GM21423 (cell line): Measurements from ENCODE around the gene CHST3.
"Not testable (repeated sequence)": the region's sequence is repeated elsewhere in the genome, so short reads cannot be mapped to it uniquely, and the experiment has no call there.

Source experiments
- ATAC-seq: cut with Tn5 transposase; IDR thresholded peaks from one replicate; pipeline ENCODE4 v1.9.1; 2021; ENCODE audit warnings: mild to moderate bottlenecking, moderate library complexity; ENCODE audit not compliant: unreplicated experiment

The CHST3 gene

DNA sequence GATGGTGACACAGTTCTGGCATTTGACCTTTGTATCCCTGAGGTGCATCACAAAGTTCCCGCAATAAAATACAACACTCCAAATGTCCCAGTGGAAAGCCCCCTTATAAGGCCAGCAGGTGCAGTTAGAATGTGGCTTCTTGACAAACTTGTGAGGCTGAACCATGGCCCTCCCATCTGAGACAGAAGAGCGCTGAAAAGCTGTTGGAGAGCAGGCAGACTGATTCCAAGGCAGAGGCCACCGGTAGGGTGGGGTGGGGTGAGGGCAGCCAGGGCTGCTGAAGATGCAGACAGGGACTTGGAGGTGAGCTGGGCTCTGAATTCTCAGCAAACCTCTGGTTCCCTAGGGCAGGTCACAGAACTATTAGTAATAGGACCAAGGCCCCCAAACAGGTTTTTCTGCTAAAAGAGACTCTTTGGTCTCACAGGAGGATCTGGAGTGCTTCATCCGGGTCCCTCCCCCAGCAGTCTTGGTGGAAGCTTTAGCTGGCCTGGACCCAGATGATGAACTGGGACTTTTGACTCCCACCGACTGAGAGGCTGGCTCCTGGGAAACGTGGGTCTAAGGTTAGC is 15.6 kb upstream of the CHST3 start:
- no peak for ATAC-seq

DNA sequence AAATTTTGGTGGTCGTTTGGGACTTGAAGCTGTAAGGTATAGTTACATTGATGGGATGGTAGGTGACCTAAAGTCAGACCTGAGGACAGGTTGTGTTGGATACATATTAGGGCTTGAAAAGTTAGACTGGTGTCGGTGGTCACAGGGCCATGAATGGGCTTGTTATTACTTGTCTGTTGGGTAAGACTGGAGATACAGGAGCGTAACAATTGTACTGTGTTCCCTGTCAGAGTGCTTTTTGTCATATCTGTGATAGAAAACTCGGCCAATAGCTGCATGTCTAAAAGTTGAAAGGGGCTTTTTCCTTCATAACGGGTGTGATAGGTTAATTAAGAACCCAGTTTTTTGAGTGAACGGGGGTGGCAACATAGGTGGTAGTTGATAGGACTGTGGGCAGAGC is 13.5 kb upstream of the CHST3 start:
- no peak for ATAC-seq

DNA sequence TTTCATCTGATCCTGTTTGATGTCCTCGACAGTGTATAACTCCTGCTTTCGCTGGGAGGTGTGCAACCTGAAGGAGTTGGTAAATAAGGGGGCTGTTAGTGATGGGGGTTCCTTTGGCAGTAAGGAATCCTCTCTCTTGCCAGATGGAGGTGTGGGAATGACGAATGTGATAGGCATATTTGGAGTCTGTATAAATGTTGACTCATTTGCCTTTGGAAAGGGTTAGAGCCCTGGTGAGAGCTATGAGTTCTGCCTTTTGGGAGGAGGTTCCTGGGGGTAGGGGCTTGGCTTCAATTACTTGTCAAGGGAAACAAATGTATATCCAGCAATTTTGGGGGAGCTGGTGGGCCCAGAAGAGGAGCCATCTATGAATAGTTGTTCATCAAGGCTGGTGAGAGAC is 11.4 kb upstream of the CHST3 start:
- no peak for ATAC-seq

DNA sequence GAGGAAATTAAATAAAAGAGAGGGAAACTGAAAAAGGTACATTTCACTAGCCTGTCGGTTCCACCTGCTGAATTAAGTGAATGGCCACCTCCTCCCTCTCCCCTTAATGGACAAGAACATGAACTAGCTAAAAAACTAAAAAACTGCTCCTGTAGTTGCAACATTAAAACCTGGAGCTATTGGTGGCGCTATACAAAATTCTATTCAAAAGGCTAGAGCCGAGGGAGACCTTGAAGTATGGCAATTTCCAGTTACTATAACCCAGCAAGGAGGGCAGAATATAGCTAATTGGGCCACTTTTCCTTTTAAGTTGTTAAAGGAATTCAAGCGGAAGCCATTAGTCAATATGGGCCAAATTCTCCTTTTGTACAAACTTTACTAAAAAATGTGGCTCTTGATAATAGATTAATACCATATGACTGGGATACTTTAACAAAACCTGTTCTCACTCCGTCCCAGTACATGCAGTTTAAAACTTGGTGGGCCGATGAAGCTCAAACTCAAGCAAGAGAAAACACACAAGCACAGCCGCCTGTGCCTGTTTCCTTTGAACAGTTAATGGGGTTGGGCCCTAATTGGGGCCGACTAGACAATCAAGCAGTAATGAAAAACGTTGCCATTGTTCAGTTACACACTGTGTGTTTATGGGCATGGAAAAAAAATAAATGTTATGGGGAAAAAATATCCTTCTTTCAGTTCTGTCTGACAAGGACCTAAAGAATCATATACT is 6.5 kb upstream of the CHST3 start:
- no peak for ATAC-seq

DNA sequence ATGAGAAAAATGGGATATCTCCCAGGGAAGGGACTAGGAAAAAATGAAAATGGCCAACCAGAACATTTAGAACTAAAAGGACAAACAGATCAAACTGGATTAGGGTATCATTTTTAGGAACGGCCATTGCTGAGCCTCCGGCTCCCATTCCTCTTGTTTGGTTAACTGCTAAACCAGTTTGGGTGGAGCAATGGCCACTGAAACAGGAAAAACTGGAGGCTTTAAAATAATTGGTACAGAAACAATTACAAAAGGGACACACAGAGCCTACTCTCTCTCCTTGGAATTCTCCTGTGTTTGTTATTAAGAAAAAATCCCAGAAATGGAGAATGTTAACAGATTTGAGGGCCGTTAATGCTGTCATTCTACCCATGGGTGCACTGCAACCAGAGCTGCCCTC is 4.7 kb upstream of the CHST3 start:
- no peak for ATAC-seq

DNA sequence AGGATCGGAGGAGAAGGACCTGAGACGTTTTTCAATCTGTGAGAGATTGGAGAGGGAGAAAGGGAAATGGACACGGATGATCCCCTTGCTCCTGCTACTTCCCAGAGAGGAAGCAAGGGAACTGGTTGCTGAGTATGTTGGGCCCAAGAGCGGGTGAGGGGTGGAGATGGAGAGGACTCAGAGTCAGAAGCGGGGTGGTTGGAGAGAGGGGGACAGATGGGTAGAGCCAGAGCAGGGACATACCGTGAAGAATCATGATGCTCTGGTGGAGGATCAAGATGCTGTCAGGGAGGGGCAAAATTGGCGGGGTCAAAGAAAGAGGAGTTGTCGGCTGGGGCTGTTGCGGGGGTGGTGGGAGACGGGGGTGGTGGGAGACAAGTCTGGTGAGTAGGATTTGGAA is 2.4 kb upstream of the CHST3 start:
- no peak for ATAC-seq

DNA sequence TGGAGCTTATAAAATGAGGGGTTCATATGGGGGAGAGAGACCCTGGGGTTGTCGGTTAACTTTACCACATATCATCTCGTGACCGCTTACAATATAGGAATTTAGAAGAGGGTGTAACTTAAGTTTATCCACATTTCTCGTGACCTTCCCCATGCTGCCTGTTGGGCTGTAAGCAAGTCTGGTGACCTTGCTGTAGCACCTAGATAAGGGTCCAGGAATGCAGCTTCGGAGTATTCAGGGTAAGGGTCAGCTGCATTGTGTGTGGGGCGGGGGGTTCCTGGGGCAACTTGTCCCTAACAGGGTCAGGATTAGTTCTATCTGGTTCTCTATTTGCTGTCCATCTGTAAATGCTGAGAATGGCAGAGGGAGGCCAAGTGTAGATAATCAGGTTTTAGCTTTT is 1.3 kb upstream of the CHST3 start:
- ATAC-seq = no peak

DNA sequence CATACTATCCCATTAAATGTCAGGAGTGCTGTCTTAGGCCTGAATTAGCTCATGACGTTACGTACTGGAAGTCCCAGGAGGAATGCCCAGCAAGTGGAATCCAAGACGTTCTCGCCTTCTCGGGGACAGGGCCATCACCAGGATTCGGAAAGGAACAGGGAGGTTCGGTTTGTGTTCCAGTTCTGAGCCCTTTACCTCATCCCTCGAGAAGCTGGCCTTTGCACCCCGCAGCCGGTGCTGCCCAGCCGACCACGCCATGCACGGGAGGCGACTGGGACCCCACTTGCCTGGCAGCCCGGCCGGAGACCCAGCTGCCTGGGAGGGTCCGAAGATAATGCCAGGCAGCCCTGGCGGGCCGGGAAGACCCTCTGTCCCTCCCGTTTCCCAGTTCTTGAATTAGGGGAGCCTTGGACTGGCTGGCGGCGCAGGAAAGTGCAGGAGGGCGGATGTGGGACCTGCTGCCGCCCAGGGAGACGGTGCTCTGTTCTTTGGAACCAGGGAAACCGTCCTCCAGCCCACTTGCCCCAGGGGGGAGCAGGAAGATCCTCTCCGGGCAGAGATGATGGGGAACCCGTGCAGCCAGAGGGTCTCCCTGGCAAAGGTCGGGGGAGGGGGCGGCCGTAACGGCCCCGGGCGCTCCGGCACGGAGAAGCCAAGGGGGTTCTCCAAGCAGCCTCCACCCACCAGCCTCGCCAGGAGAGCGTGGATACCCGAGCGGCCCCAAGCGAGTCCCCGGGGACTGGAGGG is 671 bp upstream of the CHST3 start:
- no peak for ATAC-seq

DNA sequence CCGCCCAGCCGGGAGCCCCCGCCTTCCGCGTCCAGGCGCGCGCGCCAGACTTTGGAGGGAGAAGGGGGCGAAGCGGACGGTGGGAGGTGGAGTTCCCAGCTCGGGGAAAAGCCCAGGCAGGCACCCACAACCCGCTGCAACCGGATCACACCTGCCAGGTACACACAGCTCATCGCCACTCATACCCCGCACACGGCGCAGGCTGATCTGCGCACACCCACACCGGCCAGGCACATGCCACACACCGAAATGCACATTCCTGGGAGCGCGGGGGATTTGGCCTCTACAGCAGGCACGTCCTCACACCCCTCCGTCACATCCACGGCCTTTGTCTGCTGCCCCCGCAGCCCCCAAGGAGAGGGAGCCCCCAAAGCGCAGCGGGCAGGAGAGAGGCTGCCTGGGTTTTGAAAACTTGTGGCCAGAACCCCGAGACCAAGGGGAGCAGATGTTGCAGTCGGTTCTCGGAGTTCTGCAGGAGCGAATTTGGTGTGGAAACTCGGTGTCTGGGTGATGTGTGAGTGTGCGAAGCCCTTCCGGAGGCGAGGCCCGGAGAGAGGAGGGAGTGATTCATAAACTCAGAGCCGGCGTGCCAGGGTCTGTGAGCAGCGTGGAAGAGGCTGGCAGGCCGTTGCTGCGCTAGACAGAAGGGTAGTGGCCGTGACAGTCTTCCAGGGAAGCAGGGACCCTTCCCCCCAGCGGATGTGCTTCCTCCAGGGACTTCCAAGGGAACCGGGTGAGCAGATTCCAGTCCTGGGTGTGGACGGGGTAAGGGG is 734 bp downstream of the CHST3 start:
- ATAC-seq = no peak

DNA sequence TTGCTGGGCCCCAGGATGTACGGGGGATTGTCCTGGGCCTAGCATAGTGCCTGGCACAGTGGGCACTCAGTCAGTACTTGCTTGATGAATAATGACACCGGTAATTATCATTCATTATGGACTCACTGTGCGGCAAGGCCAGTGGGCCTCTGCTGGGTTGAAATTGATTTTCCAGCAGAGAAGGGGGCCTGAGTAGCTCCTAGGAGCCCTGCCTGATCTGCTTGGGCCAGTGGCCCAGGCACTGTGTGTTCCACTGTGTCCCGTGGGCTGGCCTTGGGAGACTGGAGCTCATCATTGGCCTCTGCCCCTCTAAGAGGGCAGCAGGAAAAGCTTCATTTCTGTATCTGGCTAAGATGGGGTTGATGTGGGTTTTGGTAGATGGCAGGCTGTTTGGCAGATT is 1.4 kb downstream of the CHST3 start:
- no peak for ATAC-seq

DNA sequence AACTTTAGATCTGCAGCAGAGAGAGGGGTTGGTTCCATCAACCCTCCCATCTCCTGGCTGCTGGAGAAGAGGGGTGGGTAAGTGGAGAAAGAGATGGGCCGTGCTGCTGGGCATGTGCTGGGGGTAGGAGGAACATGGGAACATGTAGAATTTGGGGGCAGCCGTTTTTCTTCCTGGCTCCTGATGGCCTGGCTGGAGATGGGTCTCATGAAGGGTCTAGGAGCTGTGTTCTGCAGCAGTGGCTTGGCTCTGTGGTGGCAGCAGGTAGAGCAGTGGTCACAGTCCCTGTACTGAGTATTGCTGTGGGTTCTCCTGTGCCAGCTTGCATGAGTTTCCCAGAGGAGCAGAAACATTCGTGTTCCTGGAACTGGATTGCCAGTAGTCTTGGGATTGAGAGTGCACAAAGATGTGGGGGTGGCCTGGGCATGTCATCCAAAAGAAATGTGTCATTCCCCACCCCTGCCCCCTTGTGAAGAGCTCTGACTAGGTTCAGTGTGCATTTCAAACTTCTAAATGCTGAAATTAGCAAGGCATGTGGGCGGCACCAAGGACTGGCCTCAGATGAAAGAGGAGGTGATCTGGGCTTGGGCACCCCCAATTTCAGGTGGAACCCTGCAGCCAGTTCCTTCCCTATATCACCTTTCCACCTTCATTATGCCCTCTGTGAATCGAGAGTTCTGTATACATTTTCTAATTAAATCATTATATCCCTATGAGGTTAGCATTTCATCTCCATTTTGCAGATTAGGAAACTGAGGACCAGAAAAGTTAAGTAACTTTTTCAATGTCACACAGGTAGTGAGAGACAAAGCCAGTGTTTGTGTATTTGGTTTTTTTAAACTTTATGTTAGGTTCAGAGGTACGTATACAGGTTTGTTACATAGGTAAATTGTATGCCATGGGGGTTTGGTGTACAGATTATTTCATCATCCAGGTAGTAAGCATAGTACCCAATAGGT is 2.1 kb downstream of the CHST3 start:
- no peak for ATAC-seq

DNA sequence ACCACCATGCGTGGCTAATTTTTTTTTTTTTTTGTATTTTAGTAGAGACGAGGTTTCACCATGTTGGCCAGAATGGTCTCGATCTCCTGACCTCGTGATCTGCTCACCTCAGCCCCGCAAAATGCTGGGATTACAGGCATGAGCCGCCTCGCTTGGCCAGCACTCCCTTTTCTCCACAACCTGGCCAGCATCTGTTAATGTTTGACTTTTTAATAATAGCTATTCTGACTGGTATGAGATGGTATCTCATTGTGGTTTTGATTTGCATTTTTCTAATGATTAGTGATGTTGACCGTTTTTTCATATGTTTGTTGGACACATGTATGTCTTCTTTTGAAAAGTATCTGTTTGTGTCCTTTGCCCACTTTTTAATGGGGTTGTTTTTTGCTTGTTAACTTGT is 3.8 kb downstream of the CHST3 start:
- ATAC-seq = not testable (repeated sequence)

DNA sequence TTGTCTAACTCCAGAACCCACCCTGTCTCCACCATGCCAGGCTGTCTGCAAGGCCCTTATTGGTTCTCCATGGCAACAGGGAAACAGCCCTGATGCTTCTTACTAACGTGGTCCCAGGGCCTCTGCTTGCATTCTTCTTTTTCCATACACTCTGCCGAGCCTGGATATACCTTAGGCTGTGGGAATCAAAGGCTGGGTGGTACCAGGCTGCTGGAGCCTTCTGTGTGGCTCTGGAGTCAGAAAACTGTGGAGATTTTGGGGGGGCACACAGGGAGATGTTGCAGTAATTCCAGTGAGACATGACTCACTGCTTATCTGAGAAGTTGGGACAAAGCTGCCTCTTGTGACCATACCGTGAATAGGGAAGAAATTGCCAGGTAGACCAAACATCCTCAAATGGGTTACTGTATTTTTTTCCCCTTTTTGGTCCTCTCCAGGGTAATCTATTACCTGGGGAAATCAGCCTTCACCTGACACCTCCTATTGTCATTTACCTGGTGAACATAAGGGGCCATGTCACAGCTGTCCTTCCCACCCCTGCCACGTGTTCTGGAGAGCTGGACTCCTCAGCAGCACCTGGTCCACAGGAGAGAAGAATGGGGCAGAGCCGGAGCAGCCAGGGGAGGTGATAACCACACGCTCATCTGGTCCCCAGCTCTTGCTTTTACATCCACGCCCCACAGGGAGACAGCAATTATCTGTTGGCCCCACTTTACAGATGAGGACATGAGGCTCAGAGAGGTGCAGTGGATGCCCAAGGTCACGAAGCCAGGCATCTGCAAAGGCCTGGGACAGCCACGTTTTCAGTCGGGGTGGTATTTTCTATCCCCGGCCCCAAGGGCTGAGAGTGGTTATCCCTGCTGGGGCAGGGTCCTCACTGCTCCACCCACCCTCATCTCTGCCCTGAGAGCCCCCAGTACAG is 4.6 kb downstream of the CHST3 start:
- ATAC-seq = no peak

DNA sequence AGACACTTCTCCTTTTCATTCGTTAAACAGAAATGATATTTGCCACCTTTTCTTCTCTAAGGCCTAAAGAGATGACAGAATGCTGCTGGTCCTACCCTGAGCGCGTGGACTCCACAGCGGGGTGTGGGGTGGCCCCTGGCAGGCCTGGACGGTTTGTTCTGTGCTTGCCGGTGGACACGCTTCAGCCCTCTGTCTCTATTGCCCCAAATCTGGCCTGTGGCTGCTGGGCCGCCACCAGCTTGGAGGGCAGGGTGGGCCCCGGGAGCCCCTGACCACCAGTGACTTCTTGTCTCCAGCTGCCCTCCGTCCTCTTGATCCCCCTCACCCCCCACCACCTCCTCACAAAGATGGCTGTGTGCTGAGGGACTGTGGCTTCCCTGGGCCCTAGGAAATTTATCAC is 5.7 kb downstream of the CHST3 start:
- no peak for ATAC-seq

DNA sequence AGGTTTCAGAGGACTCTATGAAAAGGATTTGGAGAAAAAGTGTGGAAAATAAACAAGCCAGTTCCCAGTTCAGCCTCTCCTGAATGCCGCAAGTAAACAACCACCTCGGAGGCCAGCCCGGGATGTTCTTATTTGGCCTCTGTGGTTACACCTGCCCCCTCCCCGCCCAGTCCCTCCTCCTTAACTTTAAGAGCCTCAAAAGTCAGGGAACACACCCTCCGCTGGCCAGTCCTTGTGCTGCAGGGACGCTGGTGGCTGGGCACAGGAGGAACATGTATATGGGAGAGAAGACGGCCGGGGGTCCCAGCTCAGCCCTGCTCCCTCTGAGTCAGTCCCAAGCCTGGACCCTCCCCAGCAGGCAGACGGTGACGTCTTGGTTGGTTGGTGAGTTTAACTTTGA is 6.1 kb downstream of the CHST3 start:
- ATAC-seq = no peak

DNA sequence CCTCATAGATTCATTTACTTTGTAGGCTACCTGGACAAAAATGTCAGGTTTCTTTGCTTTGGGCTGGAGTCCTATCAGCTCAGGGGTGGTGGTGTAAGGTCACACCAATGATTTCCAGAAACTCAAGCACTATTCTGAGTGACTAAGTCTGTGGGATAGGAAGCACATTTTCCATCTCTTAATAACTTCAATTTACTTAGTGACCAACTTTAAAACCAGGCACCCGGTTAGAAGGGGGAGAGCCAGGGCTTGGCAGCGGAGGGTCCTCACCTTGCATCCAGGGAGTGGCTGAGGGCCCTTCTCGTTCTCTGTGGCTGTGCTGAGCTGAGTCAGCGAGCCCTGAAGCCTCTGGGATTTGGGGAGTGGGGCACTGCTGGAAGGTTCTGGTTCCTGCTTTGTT is 6.7 kb downstream of the CHST3 start:
- no peak for ATAC-seq

DNA sequence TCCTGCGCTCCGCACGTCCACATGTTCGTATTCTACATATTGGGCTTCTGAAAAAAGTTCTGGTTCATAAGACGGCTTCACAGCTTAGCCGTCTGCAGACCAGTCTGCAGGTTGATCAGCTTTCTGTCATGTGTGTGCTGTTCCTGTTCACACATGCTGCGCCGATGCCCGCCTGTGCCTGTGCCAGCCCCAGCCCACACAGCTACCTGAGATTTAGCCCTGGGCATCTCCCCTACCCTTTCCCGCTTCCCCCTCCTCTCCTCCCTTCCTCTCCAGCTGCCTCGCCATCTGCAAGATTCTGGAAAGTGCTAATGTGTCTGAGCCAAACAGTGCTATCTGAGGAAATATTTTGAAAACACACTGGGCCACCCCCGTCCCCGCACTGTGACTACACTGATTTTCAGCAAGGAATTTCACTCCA is 7.1 kb downstream of the CHST3 start:
- no peak for ATAC-seq

DNA sequence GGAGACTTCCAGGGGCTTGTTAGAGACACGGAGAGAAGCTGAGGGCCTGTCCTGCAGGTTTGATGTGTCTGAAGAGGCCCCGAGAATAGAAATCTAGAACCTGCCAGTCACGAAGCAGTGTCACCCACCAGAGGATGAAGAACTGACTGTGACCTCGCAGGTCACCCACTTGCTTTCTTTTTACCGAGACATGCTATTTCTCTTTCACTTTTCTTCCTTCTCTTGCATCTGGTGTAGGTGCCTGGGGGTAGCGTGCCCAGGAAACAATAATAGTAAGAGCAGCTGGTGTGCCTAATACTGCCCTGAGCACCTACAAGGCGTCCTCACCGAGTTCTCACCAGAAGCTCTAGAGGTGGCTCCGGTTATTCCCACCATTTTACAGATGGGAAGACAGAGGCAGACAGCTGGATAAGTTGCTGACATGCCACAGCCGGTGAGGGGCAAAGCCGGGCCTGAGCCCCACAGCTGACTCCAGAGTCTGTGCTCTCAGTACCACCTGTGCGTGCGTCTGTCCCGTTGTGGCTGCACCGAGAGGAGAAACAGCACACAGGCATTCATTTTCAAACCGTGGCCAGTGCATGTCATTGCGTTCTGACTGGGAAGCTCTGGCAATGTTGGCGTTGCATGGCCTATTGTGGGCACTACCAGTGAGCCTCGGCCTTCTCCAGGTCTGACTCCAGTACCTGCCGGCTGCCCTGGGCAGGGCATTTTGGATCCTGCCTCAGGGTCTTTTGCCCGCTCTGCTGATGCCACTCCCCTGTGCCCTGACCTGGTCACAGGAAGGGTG is 7.8 kb downstream of the CHST3 start:
- ATAC-seq = no peak
